HepG2 (cell line): ENCODE results near the gene IL16.

Experiments
- ELF1 ChIP-seq: sonication (generic); formaldehyde crosslinking; IDR thresholded peaks from 2 replicates; pipeline ENCODE4 v1.4.0; 2020; ENCODE audit warnings: missing genetic modification reagents
- KMT2B ChIP-seq: IDR thresholded peaks from 2 replicates; pipeline ENCODE4 v1.6.1; 2016; ENCODE audit warnings: missing genetic modification reagents, missing compliant biosample characterization
- NCOR1 ChIP-seq: fragments of 200-600 bp; sonication (generic); IDR thresholded peaks from 2 replicates; pipeline ENCODE4 v1.7.0; 2017; ENCODE audit warnings: antibody characterized with exemption, low read length, borderline replicate concordance
- NFATC3 ChIP-seq: sonication (generic); formaldehyde crosslinking; IDR thresholded peaks from 2 replicates; pipeline ENCODE4 v1.5.1; 2020; ENCODE audit warnings: mild to moderate bottlenecking, missing genetic modification reagents
- POLR2A ChIP-seq, 2 experiments: IDR thresholded peaks; 2 replicates each; pipeline ENCODE4 v1.6.1; 2011; ENCODE audit warnings: low read depth in 2 of 2, low read length in 2 of 2, mild to moderate bottlenecking in 1 of 2, moderate library complexity in 1 of 2; ENCODE audit not compliant: insufficient read depth in 1 of 2
- POLR2AphosphoS2 ChIP-seq: IDR thresholded peaks from 2 replicates; pipeline ENCODE4 v1.6.1; 2011; ENCODE audit warnings: low read depth, low read length, improper control_type of control experiment
- RFX5 ChIP-seq: IDR thresholded peaks from 2 replicates; pipeline ENCODE4 v1.6.1; 2011; ENCODE audit warnings: low read depth, low read length, improper control_type of control experiment
- SP4 ChIP-seq: sonication (generic); formaldehyde crosslinking; IDR thresholded peaks from 2 replicates; pipeline ENCODE4 v1.8.1; 2023; ENCODE audit warnings: mild to moderate bottlenecking, missing genetic modification reagents
- ZBTB21 ChIP-seq: sonication (generic); formaldehyde crosslinking; IDR thresholded peaks from 2 replicates; pipeline ENCODE4 v1.4.0; 2020; ENCODE audit warnings: missing genetic modification reagents
- ZMYM3 ChIP-seq: sonication (generic); formaldehyde crosslinking; IDR thresholded peaks from 2 replicates; pipeline ENCODE4 v1.5.1; 2020; ENCODE audit warnings: mild to moderate bottlenecking, missing genetic modification reagents
- ZNF746 ChIP-seq: sonication (generic); formaldehyde crosslinking; IDR thresholded peaks from 2 replicates; pipeline ENCODE4 v1.8.0; 2022; ENCODE audit warnings: mild to moderate bottlenecking, missing genetic modification reagents
- TF ChIP-seq, protein P1 (sequence below): sonication (generic); formaldehyde crosslinking; IDR thresholded peaks from 2 replicates; pipeline ENCODE4 v1.5.1; 2020; ENCODE audit warnings: mild to moderate bottlenecking, missing genetic modification reagents, moderate library complexity
- TF ChIP-seq, protein P2 (sequence below): sonication (generic); formaldehyde crosslinking; conservative IDR thresholded peaks from 2 replicates; pipeline ENCODE4 v1.8.1; 2023; ENCODE audit warnings: missing genetic modification reagents
- TF ChIP-seq, protein P3 (sequence below): sonication (generic); formaldehyde crosslinking; IDR thresholded peaks from 2 replicates; pipeline ENCODE4 v1.4.0; 2020; ENCODE audit warnings: mild to moderate bottlenecking, missing genetic modification reagents

DNA sequence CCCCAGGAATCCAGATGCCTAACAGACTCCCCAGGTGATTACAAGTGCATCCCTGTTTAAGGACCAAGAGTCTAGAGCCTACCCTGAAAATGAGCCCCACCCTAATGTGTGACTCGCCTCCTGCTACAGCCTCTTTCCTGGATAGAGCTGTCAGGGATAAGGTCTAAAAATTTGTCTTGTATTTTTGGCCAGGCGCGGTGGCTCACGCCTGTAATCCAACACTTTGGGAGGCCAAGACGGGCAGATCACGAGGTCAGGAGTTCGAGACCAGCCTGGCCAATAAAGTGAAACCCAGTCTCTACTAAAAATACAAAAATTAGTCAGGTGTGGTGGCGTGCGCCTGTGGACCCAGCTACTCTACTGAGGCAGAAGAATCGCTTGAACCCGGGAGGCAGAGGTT is 166.1 kb downstream of the IL16 start:
- no peak for TF ChIP-seq NFATC3 (CRISPR knock-in tag)
- no peak for TF ChIP-seq ZNF746 (CRISPR knock-in tag)
- no peak for TF ChIP-seq ELF1 (CRISPR knock-in tag)
- TF ChIP-seq, protein P1, sequence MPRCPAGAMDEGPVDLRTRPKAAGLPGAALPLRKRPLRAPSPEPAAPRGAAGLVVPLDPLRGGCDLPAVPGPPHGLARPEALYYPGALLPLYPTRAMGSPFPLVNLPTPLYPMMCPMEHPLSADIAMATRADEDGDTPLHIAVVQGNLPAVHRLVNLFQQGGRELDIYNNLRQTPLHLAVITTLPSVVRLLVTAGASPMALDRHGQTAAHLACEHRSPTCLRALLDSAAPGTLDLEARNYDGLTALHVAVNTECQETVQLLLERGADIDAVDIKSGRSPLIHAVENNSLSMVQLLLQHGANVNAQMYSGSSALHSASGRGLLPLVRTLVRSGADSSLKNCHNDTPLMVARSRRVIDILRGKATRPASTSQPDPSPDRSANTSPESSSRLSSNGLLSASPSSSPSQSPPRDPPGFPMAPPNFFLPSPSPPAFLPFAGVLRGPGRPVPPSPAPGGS = no peak
- TF ChIP-seq, protein P2, sequence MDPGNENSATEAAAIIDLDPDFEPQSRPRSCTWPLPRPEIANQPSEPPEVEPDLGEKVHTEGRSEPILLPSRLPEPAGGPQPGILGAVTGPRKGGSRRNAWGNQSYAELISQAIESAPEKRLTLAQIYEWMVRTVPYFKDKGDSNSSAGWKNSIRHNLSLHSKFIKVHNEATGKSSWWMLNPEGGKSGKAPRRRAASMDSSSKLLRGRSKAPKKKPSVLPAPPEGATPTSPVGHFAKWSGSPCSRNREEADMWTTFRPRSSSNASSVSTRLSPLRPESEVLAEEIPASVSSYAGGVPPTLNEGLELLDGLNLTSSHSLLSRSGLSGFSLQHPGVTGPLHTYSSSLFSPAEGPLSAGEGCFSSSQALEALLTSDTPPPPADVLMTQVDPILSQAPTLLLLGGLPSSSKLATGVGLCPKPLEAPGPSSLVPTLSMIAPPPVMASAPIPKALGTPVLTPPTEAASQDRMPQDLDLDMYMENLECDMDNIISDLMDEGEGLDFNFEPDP (CRISPR knock-in tag) = no peak
- no peak for TF ChIP-seq ZBTB21
- TF ChIP-seq KMT2B (CRISPR knock-in tag) = no peak
- TF ChIP-seq, protein P3, sequence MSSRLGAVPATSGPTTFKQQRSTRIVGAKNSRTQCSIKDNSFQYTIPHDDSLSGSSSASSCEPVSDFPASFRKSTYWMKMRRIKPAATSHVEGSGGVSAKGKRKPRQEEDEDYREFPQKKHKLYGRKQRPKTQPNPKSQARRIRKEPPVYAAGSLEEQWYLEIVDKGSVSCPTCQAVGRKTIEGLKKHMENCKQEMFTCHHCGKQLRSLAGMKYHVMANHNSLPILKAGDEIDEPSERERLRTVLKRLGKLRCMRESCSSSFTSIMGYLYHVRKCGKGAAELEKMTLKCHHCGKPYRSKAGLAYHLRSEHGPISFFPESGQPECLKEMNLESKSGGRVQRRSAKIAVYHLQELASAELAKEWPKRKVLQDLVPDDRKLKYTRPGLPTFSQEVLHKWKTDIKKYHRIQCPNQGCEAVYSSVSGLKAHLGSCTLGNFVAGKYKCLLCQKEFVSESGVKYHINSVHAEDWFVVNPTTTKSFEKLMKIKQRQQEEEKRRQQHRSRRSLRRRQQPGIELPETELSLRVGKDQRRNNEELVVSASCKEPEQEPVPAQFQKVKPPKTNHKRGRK (CRISPR knock-in tag) = no peak
- no peak for TF ChIP-seq ZMYM3 (CRISPR knock-in tag)
- TF ChIP-seq SP4 (CRISPR knock-in tag) = no peak
- no peak for TF ChIP-seq RFX5
- no peak for TF ChIP-seq POLR2A (IDR thresholded peaks at IDR 0.05; ENCODE audit: insufficient read depth in 1 of 2, low read depth in 2 of 2, low read length in 2 of 2)
- TF ChIP-seq POLR2AphosphoS2 = no peak
- no peak for TF ChIP-seq NCOR1
